GM21825 (cell line): ENCODE data around the gene FAM200B.

Experiments used
- ATAC-seq: cut with Tn5 transposase; IDR thresholded peaks from one replicate; pipeline ENCODE4 v1.9.1; 2021; ENCODE audit warnings: mild to moderate bottlenecking, moderate library complexity; ENCODE audit not compliant: unreplicated experiment

FAM200B gene

GRCh38 chr4:15668566-15669435, 12.8 kb upstream of the FAM200B start:
- no peak for ATAC-seq

GRCh38 chr4:15670576-15670975, 11.1 kb upstream of the FAM200B start:
- ATAC-seq, result no peak

GRCh38 chr4:15672101-15672500, 9.5 kb upstream of the FAM200B start:
- ATAC-seq, result no peak

GRCh38 chr4:15673337-15673736, 8.3 kb upstream of the FAM200B start:
- ATAC-seq, result no peak

- no peak for ATAC-seq
These were observed 7.6 kb upstream of the FAM200B start for GRCh38 chr4:15674046-15674445.

DNA sequence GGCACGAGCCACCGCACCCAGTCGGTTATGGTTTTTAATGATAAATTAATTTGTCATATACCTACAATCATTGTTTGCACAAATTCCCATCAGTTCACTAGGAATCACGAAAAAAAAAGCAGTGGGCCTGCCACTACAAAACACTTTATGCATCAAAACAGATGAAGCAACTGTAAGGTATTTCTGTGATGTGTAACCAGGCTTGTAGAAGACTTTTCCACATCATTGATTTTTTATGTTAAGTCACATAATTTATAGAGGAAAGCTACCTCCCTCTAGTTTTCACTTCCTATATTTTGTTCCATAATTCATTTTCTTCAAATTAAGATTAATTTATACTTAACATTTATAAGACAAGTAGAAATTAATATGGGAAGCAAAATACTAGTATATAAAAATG, 6.7 kb upstream of the FAM200B start:
- no peak for ATAC-seq

DNA sequence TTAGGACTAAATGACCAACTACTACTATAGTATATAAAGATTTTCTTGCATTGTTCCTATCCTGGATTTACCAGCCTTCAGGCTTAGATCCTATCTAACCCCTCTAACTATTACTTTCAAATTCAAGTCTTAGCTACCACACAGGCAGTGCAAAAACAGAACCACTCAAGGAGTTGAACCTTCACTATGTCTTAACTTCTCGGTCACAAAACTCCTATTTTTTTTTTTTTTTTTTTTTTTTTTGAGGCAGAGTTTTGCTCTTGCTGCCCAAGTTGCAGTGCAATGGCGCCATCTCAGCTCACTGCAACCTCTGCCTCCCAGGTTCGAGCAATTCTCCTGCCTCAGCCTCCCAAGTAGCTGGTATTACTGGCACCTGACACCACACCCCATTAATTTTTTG, 6.3 kb upstream of the FAM200B start:
- no peak for ATAC-seq

GRCh38 chr4:15676039-15676438, 5.6 kb upstream of the FAM200B start:
- ATAC-seq, result no peak

GRCh38 chr4:15676899-15677298, 4.7 kb upstream of the FAM200B start:
- ATAC-seq, result no peak

DNA sequence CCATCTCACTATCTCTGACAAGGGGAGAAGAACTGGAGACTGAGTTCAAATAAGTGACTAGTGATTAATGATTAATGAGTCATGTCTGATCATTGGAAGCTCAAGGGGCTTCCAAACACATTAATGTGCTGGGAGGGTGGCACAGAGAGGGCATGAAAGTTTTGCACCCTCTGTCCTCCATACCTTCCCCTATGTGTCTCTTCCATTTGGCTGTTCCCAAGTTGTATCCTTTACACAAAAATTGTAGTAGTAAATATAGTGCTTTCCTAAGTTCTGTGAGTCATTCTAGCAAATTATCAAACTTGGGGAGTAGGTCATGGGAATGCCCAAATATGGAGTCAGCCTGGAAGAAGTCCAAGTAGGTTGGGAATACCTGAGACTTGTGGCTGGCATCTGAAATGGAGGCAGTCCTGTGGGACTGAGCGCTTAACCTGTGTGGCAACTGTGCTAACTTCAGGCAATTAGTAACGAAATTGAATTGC, 4.1 kb upstream of the FAM200B start:
- ATAC-seq, result no peak

DNA sequence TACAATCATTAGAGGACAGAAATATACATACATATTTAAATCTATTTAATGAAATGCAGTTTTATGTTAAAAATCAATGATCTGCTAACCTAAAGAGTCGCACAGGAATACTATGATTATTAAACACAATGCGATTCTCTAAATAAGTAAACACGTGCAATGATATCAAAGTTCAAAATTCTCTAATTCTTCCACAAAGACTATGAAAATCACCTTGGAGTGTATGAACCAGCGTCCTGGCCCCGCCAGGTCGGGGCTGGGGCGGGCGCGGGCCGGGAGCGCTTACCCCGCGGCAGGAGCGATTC, 608 bp upstream of the FAM200B start:
- no peak for ATAC-seq

DNA sequence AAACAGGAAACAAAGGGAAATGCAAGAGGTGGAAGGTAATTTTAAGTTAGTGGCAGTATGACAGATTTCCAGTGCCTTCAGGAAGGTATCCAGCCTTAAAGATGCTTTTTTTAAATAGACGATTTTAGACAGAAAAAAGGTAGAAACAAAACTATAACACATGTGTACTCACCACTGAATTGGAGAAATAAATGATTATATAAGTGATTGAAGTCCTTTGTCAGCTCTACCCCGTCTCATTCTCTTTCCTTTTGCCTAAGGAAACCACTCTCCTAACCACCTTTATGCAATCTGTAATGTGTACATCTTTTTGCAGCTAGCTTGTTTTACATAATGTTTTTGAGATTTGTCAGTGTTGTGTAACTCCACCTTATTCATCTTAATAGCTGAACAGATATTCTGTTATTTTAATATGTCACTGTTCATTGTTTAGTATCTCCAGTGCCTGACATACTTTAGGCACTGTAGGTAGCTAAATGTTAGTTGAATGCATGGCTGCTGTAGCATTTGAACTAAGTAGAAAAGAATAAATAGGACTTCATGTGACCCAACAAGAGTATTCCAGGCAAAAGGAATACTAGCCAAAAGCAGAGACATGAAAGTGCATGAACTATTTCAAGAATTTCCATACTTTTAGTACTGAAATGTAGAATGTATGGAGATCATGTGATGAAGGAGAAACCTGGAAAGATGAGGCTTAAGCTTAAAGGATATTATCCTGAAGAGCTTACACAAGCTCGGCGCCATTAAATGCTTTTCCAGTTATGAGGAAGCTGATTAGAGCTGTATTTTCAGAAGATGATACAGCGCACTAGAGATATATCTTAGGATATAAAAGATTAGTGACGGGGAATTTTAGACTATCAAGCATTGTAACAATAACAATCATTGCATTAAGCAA, 865 bp downstream of the FAM200B start:
- ATAC-seq, result no peak

GRCh38 chr4:15683143-15683495, 1.5 kb downstream of the FAM200B start:
- ATAC-seq, result no peak

- no peak for ATAC-seq
These were observed 2.9 kb downstream of the FAM200B start for GRCh38 chr4:15684498-15684897.

DNA sequence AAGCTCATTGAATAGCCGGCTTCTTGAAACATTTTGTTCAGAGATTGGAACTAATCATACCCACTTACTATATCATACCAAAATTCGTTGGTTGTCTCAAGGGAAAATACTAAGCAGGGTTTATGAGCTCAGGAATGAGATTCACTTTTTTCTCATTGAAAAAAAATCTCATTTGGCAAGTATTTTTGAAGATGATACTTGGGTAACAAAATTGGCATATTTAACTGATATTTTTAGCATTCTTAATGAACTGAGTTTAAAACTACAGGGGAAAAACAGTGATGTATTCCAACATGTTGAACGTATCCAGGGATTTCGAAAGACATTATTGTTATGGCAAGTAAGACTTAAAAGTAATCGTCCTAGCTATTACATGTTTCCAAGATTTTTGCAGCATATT, 6.4 kb downstream of the FAM200B start:
- no peak for ATAC-seq

- no peak for ATAC-seq
These were observed 7.9 kb downstream of the FAM200B start for GRCh38 chr4:15689540-15689939.

DNA sequence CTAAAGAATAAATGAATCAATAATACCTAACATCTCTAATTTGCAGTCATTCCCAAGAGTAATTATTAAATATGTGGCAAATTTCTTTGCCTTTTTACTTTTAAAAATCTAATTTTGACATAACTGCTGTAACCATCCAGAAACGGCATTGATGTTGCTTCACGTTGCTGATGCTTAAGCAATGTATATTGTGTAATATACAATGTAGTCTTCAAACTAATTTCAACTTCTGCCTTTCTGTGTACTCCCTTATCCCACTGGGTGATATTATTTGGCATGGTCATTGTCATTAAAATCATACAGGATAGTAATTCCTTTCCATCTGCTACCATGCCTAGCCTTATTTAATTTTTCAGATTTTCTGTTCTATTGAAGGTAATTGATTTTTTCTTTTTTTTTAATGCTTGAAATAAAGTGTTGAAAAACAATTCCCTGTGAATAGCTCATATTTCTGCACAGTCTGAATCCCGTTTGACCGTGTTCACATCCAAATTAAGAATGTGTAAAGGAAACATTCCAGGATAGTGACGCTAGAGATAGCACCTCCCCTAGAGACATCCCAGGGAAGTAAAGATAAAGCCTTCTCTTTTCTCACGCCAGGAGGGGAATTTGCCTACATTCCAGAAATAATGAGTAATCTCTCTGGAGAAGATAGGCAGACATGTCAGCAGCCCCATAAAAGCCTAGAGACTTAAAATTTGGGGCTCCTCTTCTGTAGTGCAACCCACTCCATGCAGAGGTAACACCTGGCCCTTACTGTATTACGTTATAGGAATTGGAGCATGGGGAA, 8.6 kb downstream of the FAM200B start:
- no peak for ATAC-seq

GRCh38 chr4:15691346-15692135, 9.9 kb downstream of the FAM200B start:
- no peak for ATAC-seq

- no peak for ATAC-seq
These were observed 11.0 kb downstream of the FAM200B start for GRCh38 chr4:15692602-15693001.

- no peak for ATAC-seq
These were observed 12.8 kb downstream of the FAM200B start for GRCh38 chr4:15694431-15694830.
